ENCODE data around the gene VILL.

The VILL gene

DNA sequence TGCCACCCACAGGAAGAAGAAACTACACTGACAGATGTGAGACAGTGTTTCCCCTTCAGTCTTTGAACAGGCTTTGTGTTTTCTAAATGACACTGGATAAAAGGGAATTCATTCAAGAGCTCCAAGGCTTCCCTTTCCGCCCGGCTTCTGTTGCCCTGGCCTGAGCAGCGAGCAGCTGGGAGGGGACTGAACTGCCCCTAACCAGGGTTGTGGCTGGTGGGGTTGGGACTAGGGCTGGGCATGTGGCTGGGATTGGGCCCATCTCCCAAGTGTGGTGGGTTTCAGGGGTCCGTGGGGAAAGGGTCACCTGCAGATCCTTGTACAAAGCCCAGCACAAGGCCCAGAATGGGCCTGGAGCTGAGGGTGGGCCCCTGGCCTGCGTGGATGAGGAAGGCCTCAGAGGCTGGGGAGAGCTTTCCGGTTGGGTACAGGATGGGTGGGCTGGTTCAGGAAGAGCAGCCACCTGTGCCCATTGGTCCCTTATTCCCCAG lies 10.4 kb downstream of the VILL start:
- H3K27me3 ChIP-seq (ENCODE audit: insufficient read depth, insufficient read length) = peaks cover 6% of the 10 kb centered on the region
- no peaks in the 10 kb centered on the region for H3K9me3 ChIP-seq (ENCODE audit: insufficient read depth, low read length)
- H3K9ac ChIP-seq (ENCODE audit: insufficient read length, low read depth) = no peak overlapping the region
- peaks cover under 1% of the 10 kb centered on the region for H3K36me3 ChIP-seq (ENCODE audit: insufficient read depth, insufficient read length, low read length)
- DNase-seq (ENCODE audit: low read depth, low spot score) = no peak
- H3K4me3 ChIP-seq (ENCODE audit: insufficient read length, low read depth) = no peak overlapping the region
- TF ChIP-seq SUZ12 (IDR thresholded peaks at IDR 0.05; ENCODE audit: extremely low read depth, insufficient read depth, insufficient read length) (no peak), YY1 (IDR thresholded peaks at IDR 0.05; ENCODE audit: insufficient read depth, insufficient read length) (no peak), ZNF274 (IDR thresholded peaks at IDR 0.05; ENCODE audit: low read depth, low read length) (no peak)
- H3K4me1 ChIP-seq (ENCODE audit: insufficient read depth, insufficient read length) = peaks cover 31% of the 10 kb centered on the region

DNA sequence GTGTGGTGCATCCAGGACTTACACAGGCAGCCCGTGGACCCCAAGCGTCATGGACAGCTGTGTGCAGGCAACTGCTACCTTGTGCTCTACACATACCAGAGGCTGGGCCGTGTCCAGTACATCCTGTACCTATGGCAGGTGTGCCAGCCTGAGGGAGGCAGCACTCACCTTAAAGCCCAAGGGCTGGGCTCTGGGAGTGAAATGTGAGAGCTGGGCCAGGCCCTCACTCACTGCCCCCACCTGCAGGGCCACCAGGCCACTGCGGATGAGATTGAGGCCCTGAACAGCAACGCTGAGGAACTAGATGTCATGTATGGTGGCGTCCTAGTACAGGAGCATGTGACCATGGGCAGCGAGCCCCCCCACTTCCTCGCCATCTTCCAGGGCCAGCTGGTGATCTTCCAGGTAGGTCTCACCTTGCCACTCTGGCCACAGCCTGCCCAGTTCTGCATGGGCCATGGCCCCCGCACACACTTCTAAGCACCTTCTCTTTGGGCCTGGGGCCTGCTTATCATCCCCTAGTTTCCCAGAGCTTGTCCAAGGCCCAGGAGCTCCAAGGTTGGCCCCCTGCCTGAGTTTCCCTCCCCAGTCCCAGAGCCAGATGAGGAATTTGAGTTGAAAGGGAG lies 11.0 kb downstream of the VILL start:
- TF ChIP-seq ZNF274 (IDR thresholded peaks at IDR 0.05; ENCODE audit: low read depth, low read length) (no peak), SUZ12 (IDR thresholded peaks at IDR 0.05; ENCODE audit: extremely low read depth, insufficient read depth, insufficient read length) (no peak), YY1 (IDR thresholded peaks at IDR 0.05; ENCODE audit: insufficient read depth, insufficient read length) (no peak)
- no peak for DNase-seq (ENCODE audit: low read depth, low spot score)

DNA sequence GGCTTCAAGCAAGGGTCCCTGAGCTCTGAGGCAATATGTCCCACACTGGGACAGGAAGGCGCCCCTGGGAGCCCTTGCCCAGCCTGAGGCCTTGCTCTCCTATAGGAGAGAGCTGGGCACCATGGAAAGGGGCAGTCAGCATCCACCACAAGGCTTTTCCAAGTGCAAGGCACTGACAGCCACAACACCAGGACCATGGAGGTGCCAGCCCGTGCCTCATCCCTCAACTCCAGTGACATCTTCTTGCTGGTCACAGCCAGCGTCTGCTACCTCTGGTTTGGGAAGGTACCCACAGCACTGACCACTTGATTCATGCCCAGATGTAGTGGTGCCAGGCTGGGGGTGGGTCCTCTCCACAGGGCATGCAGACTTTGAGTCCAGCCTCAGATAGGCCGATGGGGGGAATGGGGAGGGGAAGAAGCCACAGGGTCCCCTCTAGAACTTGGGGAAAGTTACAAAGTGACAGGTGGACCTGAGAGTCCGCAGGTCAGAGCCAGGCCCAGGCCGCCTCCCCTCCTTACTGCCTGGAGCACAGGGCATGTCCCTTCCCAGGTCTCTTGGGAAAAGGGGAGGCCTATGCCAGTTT lies 11.8 kb downstream of the VILL start:
- Histone ChIP-seq H3K9ac (ENCODE audit: insufficient read length, low read depth) (no peak overlapping the region), H3K9me3 (ENCODE audit: insufficient read depth, low read length) (no peaks in the 10 kb centered on the region), H3K4me1 (ENCODE audit: insufficient read depth, insufficient read length) (peaks cover 31% of the 10 kb centered on the region), H3K36me3 (ENCODE audit: insufficient read depth, insufficient read length, low read length) (peaks cover 11% of the 10 kb centered on the region), H3K27me3 (ENCODE audit: insufficient read depth, insufficient read length) (peaks cover 6% of the 10 kb centered on the region), H3K4me3 (ENCODE audit: insufficient read length, low read depth) (no peak overlapping the region)
- TF ChIP-seq SUZ12 (IDR thresholded peaks at IDR 0.05; ENCODE audit: extremely low read depth, insufficient read depth, insufficient read length) (no peak), YY1 (IDR thresholded peaks at IDR 0.05; ENCODE audit: insufficient read depth, insufficient read length) (no peak), ZNF274 (IDR thresholded peaks at IDR 0.05; ENCODE audit: low read depth, low read length) (no peak)
- no peak for DNase-seq (ENCODE audit: low read depth, low spot score)

More for the DNA sequence above, 11.0 kb downstream of the VILL start:
- peaks cover 6% of the 10 kb centered on the region for H3K36me3 ChIP-seq (ENCODE audit: insufficient read depth, insufficient read length, low read length)
- no peaks in the 10 kb centered on the region for H3K9me3 ChIP-seq (ENCODE audit: insufficient read depth, low read length)
- H3K9ac ChIP-seq (ENCODE audit: insufficient read length, low read depth) = no peak overlapping the region
- H3K27me3 ChIP-seq (ENCODE audit: insufficient read depth, insufficient read length) = peaks cover 6% of the 10 kb centered on the region
- H3K4me3 ChIP-seq (ENCODE audit: insufficient read length, low read depth) = no peak overlapping the region
- peaks cover 31% of the 10 kb centered on the region for H3K4me1 ChIP-seq (ENCODE audit: insufficient read depth, insufficient read length)

DNA sequence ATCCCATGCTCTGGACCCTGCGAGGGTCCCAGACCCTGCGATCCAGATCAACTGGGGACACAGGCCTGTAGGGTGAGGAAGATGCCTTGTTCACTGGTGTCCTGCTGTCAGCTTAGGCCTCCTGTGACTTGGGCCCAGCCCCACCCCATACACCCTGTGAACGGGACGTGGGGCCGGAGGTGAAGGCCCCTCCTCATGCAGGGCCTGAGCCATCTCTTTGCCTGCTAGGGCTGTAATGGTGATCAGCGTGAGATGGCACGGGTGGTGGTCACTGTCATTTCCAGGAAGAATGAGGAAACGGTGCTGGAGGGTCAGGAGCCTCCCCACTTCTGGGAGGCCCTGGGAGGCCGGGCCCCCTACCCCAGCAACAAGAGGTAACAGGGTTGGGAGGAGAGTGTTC lies 12.4 kb downstream of the VILL start:
- DNase-seq (ENCODE audit: low read depth, low spot score) = no peak
- no peaks in the 10 kb centered on the region for H3K9me3 ChIP-seq (ENCODE audit: insufficient read depth, low read length)
- H3K36me3 ChIP-seq (ENCODE audit: insufficient read depth, insufficient read length, low read length) = peaks cover 17% of the 10 kb centered on the region
- peaks cover 29% of the 10 kb centered on the region for H3K4me1 ChIP-seq (ENCODE audit: insufficient read depth, insufficient read length)
- H3K27me3 ChIP-seq (ENCODE audit: insufficient read depth, insufficient read length) = peaks cover 6% of the 10 kb centered on the region
- peak overlapping the region; percentile 14 for H3K9ac ChIP-seq (ENCODE audit: insufficient read length, low read depth)
- no peak overlapping the region for H3K4me3 ChIP-seq (ENCODE audit: insufficient read length, low read depth)
- TF ChIP-seq ZNF274 (IDR thresholded peaks at IDR 0.05; ENCODE audit: low read depth, low read length) (no peak), SUZ12 (IDR thresholded peaks at IDR 0.05; ENCODE audit: extremely low read depth, insufficient read depth, insufficient read length) (no peak), YY1 (IDR thresholded peaks at IDR 0.05; ENCODE audit: insufficient read depth, insufficient read length) (no peak)

DNA sequence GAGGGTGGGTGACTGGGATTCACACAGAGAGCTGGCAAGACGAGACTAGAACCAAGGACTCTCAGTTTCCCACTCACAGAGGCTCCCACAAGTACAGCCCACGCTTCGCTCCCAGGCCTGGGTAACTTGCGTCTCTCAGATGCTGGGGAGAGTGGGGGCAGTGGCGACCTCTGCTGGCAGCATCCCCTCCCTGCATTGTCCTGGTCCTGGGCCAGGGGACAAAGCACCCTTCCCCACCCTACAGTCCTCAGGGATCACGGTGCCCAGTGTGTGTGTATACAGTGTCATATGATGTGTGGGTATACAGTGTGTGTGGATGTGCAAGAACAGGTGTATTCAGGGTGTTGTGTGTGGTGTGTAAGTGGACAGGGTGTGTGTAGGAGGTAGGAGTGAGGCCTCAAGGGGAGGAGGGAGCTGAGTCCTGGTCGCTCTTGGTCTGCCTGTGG lies 12.8 kb downstream of the VILL start:
- Histone ChIP-seq H3K4me3 (ENCODE audit: insufficient read length, low read depth) (no peak overlapping the region), H3K27me3 (ENCODE audit: insufficient read depth, insufficient read length) (peaks cover 6% of the 10 kb centered on the region), H3K36me3 (ENCODE audit: insufficient read depth, insufficient read length, low read length) (peaks cover 21% of the 10 kb centered on the region), H3K4me1 (ENCODE audit: insufficient read depth, insufficient read length) (peaks cover 25% of the 10 kb centered on the region), H3K9ac (ENCODE audit: insufficient read length, low read depth) (peak overlapping the region; percentile 14), H3K9me3 (ENCODE audit: insufficient read depth, low read length) (no peaks in the 10 kb centered on the region)
- TF ChIP-seq ZNF274 (IDR thresholded peaks at IDR 0.05; ENCODE audit: low read depth, low read length) = no peak
- no peak for TF ChIP-seq SUZ12 (IDR thresholded peaks at IDR 0.05; ENCODE audit: extremely low read depth, insufficient read depth, insufficient read length)
- peak; percentile 69 for DNase-seq (ENCODE audit: low read depth, low spot score)

DNA sequence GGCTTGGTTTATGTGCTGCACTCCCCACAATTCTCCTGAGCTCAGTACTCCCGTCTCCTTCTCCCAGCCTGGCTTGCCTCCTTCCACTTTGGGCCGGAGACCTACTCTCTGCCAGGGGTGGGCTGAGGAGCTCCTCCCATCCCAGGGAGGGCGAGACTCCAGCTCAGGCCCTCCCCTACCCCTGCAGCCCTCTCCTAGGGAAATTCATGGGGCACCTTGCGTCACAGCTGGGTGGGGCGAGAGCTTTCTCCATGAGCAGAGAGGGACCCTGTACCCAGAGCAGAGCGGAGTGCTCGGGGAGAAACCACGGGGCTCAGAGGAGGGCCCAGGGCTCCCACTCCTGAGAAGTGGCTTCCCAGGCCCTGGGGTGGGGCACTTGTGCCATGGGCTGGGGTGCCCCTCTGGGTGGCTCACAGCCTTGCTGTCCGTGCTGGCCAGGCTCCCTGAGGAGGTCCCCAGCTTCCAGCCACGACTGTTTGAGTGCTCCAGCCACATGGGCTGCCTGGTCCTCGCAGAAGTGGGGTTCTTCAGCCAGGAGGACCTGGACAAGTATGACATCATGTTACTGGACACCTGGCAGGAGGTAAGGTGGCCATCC lies 13.3 kb downstream of the VILL start:
- Histone ChIP-seq H3K4me3 (ENCODE audit: insufficient read length, low read depth) (no peak overlapping the region), H3K36me3 (ENCODE audit: insufficient read depth, insufficient read length, low read length) (peaks cover 25% of the 10 kb centered on the region), H3K9ac (ENCODE audit: insufficient read length, low read depth) (peak overlapping the region; percentile 14), H3K9me3 (ENCODE audit: insufficient read depth, low read length) (no peaks in the 10 kb centered on the region), H3K27me3 (ENCODE audit: insufficient read depth, insufficient read length) (peaks cover 6% of the 10 kb centered on the region), H3K4me1 (ENCODE audit: insufficient read depth, insufficient read length) (peaks cover 25% of the 10 kb centered on the region)
- DNase-seq (ENCODE audit: low read depth, low spot score) = no peak
- TF ChIP-seq YY1 (IDR thresholded peaks at IDR 0.05; ENCODE audit: insufficient read depth, insufficient read length) (no peak), ZNF274 (IDR thresholded peaks at IDR 0.05; ENCODE audit: low read depth, low read length) (no peak)

DNA sequence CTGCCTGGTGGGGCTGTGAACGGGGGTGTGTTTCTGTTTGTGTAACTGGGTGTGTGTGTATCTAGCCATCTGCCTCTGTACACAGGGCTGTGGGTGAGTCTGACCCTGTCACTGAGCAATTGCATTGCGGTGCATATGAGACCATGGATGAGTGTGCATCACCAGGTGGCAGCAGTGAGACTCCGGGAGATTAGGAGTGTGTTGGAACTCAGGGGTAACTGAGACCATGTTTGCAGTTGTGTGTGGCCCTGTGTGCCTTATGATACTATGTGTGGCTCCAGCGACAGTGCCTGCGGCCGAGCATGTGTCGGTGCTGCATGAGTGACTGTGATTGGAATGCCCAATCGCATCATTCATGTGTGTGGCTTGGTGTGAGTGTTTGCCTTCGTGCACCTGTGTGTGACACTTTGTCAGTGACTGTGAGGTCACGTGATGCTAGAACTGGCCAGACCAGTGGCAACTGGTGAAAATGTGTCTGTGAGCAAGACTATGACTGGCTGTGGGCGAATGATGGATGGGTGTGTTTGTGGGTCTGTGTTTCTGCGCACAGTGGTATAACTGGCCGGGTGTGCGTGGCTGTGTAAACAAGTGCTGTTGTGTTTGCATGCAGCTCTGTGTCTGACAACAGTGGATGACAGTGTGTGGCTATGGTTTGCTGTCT lies 14.0 kb downstream of the VILL start:
- Histone ChIP-seq H3K4me1 (ENCODE audit: insufficient read depth, insufficient read length) (peaks cover 23% of the 10 kb centered on the region), H3K36me3 (ENCODE audit: insufficient read depth, insufficient read length, low read length) (peaks cover 30% of the 10 kb centered on the region), H3K27me3 (ENCODE audit: insufficient read depth, insufficient read length) (peaks cover 2% of the 10 kb centered on the region), H3K9ac (ENCODE audit: insufficient read length, low read depth) (no peak overlapping the region), H3K9me3 (ENCODE audit: insufficient read depth, low read length) (no peaks in the 10 kb centered on the region), H3K4me3 (ENCODE audit: insufficient read length, low read depth) (no peak overlapping the region)
- no peak for TF ChIP-seq YY1 (IDR thresholded peaks at IDR 0.05; ENCODE audit: insufficient read depth, insufficient read length)
- TF ChIP-seq SUZ12 (IDR thresholded peaks at IDR 0.05; ENCODE audit: extremely low read depth, insufficient read depth, insufficient read length) = no peak
- TF ChIP-seq ZNF274 (IDR thresholded peaks at IDR 0.05; ENCODE audit: low read depth, low read length) = no peak
- DNase-seq (ENCODE audit: low read depth, low spot score) = peak; percentile 40
